ENCODE data around the gene LRIT2. TPM values are rescaled to one million over a fixed set of nuclear protein-coding genes. Genes with fewer than 3 reads are reported as not detected.

The LRIT2 gene, protein sequence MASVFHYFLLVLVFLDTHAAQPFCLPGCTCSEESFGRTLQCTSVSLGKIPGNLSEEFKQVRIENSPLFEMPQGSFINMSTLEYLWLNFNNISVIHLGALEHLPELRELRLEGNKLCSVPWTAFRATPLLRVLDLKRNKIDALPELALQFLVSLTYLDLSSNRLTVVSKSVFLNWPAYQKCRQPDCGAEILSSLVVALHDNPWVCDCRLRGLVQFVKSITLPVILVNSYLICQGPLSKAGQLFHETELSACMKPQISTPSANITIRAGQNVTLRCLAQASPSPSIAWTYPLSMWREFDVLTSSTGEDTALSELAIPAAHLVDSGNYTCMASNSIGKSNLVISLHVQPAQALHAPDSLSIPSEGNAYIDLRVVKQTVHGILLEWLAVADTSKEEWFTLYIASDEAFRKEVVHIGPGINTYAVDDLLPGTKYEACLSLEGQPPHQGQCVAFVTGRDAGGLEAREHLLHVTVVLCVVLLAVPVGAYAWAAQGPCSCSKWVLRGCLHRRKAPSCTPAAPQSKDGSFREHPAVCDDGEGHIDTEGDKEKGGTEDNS
- not detected in 5 replicates for total RNA-seq (2022; extraction: Qiagen RNA extraction)

DNA sequence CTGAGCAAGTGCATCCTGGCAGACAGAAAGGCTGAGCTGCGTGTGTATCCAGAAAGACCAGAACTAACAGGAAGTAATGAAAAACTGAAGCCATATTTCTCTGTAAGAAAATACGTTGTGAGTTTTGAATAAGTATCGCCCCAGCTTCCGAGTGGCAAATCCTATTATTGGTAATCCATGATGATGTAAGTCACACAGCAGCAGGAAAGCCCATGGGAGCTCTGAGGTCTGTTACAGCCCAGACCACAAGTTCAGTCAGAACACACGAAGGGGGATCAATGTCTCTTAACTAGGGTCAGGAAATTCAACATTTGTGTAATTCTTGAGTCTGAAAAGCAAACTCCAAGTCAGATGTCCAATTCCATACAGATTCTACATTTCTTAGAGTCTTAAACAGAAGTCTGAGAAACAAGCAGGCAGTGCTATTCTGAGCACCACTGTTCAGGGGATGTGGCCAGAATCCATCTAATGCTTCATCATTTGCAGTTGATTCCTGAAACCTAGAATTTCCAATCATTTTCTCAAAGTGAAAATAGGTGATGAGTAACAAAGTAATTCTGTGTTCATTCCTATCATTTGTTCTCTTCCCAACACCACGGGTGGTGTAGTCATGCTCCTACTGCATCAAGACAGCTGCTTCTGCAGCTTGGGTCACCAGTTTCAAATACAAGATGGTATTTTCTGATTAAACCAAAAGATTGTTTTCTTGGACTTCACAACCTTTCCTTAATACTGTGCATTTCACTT is at the start of gene LRIT2:
TSS of gene LRIT2 (minus strand) at position 118 of the 747 bp plus-strand sequence. CDS start at position 94, 24 bp downstream.

DNA sequence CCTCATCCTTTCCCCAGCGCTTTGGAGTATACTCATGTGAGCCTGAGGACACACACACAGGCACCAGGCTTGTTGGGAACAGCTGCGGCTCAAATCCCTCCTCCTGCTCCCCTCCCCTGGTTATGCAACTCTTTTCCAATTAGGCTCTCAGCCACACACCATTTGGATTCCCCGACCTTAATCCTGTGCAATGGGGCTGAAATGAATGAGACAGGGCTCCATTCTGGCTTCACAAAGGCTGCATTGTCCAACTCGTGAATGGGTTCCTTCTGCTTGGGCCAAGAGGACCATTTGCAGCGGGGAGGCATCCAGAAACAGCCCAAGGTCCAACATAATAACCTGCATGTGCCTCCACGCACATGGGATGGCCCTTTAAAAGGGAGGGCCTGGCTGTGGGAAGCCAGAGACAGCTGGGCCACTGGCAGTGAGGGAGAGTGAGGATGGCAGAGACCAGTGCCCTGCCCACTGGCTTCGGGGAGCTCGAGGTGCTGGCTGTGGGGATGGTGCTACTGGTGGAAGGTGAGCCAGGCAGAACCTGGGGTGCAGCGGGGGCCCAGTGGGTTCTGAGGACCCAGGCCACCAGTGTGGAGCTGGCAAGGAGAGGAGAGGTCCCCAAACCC is 19.4 kb upstream of the LRIT2 start, which contains the start of gene RGR:
TSS of gene RGR (plus strand) at position 403 of the 620 bp plus-strand sequence. CDS start at position 441, 38 bp downstream.

DNA sequence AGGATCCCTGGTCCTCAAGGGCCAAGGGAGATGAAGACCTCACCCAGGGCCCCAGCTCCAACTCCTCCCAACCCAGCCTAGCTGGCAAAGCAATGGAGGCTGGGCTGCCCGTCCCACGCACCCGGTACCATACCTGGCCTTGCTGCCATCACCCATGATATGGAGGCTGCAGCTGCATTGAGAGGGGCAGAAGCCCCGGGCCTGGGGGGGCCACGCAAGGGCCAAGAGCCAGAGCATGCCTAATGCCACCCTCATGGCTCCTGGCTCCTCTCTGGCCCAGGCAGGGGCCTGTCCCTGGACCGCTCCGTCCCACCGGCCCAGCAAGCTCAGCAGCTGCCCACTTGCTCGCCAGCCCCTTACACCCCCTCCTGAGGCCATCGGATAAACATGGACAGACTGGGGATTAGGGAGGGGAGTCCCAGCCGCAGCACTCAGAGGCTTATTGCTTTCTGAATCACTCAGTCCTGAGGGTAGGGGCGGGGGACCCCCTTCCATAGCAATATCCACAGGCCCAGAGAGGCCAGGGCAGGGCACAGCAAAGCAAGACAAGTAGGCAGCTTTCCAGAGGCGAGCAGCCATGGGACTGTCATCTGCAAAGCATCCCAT is 15.9 kb upstream of the LRIT2 start, which contains the start of gene LRIT1:
TSS of gene LRIT1 (minus strand) at position 362 of the 606 bp plus-strand sequence. CDS start at position 255, 107 bp downstream.

DNA sequence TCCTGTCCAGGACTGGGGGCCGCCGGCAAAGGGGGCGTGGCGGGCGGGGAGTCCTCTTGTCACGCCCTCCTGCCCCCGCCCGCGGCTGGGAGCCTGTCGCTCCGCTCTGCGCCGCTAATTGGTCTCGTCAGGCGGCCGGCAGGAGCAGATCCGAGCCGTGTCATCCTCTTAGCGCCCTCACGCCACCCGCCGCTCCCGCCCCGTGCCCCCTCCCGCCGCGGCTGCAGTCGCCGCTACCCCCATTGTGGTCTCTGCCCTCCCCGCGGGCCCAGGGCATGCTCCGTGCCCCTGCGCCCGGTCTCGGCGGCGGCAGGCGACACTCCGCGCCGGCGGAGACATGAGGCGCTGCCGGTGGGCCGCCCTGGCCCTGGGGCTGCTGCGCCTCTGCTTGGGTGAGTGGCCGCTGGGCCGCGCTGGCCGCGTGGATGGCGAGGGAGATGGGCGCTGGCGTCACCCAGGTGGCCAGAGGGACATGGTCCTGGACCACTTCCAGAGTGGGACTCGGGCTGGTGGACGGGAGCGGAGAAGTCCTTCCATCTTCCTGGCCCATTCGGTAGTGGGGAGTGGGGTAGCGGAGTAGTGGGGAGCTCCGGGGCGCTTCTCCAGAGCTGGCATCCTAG is 30.8 kb downstream of the LRIT2 start, which contains the start of gene CDHR1:
TSS of gene CDHR1 (plus strand) at position 114 of the 620 bp plus-strand sequence. CDS start at position 338, 224 bp downstream.

DNA sequence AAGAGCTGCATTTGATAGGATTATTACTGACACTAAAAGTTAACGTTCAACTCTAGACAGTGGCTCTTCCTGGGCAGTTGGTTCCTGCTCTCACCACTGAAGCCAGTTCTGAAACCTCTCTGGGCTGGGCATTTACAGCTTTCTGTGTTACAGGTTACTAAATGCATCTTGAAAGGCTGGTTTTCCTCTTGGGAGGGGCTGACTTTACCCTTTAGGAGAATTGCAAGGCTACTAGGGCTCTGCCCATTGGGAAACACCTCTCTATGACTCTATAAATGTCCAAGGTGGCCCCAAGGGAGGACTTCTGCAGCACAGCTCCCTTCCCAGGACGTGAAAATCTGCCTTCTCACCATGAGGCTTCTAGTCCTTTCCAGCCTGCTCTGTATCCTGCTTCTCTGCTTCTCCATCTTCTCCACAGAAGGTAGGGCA is 51.8 kb downstream of the LRIT2 start, which contains the start of gene GPR15LG:
TSS of gene GPR15LG (plus strand) at position 301 of the 429 bp plus-strand sequence. CDS start at position 352, 51 bp downstream.

Other genes starting within 250 kb of the LRIT2 start
- 196 to 216 TPM (median 196 TPM) in 5 replicates for gene GHITM, start 86.0 kb downstream of the LRIT2 start, total RNA-seq (2022; extraction: Qiagen RNA extraction)
- gene GPR15LG, start 51.7 kb downstream of the LRIT2 start, total RNA-seq (2022; extraction: Qiagen RNA extraction), result not detected in 5 replicates
- gene CDHR1, start 31.0 kb downstream of the LRIT2 start, total RNA-seq (2022; extraction: Qiagen RNA extraction), result 0.07 to 0.13 TPM (median 0.10 TPM) in 5 replicates
- gene LRIT1, start 16.0 kb upstream of the LRIT2 start, total RNA-seq (2022; extraction: Qiagen RNA extraction), result not detected in 5 replicates
- gene RGR, start 19.5 kb upstream of the LRIT2 start, total RNA-seq (2022; extraction: Qiagen RNA extraction), result not detected in 5 replicates
- gene CCSER2, start 103.0 kb upstream of the LRIT2 start, total RNA-seq (2022; extraction: Qiagen RNA extraction), result 8.2 to 12.4 TPM (median 11.2 TPM) in 5 replicates